ENCODE measurements around the gene EMILIN1.
"Not testable (repeated sequence)": the region's sequence is repeated elsewhere in the genome, so short reads cannot be mapped to it uniquely, and the experiment has no call there.

Gene EMILIN1

DNA sequence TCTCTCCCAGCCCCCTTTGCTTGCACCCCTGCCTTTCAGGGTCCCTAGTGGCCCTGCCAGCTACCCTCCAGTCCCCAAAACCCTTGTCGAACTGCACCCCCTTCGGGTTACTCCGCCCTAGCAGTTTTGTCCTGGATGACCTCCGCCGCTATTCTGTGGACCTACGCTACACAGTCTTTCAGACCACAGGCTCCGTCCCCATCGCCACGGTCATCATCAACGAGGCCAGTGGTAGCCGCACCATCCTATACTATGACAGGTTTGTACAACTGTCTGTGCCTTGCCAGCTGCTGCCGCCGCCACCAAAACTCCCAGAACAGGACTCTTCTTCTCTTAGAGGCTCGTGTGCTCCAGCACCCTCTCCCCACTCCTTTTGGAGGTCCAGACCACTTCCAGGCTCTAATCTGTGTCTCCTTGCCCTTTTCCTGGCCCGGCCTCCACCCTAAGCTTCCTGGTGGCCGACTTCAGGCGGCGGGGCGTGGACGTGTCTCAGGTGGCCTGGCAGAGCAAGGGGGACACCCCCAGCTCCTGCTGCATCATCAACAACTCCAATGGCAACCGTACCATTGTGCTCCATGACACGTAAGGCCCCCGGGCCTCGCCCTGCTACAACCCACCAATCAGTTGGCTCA is 16.1 kb downstream of the EMILIN1 start:
- DNase-seq (ENCODE audit: low read depth): no peak

DNA sequence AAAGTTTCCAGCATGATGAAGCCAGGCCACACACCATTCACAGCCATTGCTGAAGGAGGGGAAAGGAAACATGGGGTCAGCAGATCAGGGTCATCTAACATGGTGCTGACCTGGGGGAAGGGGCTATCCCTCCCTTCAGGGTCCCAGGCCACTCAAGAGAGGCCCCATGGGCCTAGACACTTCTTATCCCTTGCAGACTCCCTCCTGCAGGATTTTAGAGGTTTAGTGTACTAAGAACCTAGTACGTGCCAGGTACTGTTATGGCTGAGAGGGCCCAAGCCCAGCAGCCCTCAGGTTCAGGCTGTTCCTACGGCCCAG is 17.0 kb downstream of the EMILIN1 start:
- no peak for DNase-seq (ENCODE audit: low read depth)

DNA sequence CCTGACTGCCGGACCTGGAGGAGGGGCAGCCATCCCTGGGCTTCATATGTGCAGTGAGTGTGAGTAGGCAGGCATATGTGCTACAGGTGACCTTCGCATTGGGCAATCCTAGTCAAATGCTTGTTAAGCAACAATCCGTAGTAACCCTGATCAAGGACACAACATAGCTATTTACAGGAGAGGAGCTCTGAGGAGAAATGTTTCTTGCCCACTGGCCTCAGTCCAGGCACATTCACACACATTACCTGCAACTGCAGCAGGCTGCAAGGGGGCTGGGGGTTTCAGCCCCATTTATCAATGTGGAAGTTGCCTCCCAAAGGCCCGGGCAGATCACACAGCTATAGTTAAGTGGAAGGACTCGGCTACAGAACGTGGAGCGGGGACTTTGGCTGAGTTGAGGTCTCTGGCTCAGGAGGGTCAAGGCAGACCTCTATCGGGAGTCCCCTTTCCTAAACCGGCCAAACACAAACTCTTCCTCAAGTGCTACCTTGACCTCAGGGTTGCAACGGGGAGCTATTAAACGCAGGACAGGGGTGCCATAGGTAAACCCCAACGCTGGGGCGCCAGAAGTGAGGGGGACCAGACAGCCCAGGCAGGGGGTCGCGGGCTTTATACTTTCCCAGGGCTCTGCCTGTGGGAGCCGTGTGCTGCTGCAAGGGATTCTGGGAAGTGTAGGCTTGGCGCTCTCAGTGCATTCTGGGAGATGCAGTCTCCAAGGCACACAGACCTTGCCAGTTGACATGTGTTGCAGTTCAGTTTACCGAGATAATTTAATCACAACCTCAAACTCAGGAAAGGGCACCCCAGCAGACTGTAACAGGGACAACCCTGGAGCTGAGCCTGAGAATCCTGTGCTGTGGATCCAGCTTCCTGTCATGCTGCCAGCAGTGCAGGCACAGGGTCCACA is 17.6 kb downstream of the EMILIN1 start:
- peak; percentile 24 for DNase-seq (ENCODE audit: low read depth)

DNA sequence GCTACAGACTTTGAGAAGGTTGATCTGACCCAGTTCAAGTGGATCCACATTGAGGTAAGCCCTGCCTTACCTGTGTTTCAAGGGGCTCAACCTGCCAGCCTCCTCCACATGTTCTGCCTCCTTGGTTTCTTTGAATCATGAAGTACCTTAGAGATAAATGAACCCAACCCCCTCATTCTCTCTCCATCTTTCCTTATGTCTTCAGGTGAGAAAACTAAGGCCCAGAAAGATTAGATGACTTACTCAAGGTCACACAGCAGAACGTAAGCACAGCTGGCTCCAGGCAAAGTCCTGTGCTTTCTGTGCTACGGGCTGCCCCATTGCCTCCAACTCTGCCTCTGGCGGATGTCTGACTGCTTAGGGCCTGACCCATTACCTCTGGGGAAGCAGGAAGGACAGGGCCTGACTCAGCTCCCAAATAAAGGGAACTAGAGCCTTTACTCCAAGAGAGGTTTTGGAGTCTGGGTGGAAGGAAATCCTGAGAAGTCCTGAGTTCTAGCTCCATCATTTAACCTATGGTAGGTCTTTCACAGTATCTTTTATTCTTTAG is 18.4 kb downstream of the EMILIN1 start:
- no peak for DNase-seq (ENCODE audit: low read depth)

- DNase-seq (ENCODE audit: low read depth): no peak
These were observed 18.9 kb downstream of the EMILIN1 start for GRCh38 chr2:27097341-27097740.

GRCh38 chr2:27099334-27099955 is 21.0 kb downstream of the EMILIN1 start:
- DNase-seq (ENCODE audit: low read depth): no peak

- DNase-seq (ENCODE audit: low read depth): no peak
These were observed 21.6 kb downstream of the EMILIN1 start for GRCh38 chr2:27100036-27100435.

GRCh38 chr2:27102329-27102728 is 23.9 kb downstream of the EMILIN1 start:
- no peak for DNase-seq (ENCODE audit: low read depth)

DNA sequence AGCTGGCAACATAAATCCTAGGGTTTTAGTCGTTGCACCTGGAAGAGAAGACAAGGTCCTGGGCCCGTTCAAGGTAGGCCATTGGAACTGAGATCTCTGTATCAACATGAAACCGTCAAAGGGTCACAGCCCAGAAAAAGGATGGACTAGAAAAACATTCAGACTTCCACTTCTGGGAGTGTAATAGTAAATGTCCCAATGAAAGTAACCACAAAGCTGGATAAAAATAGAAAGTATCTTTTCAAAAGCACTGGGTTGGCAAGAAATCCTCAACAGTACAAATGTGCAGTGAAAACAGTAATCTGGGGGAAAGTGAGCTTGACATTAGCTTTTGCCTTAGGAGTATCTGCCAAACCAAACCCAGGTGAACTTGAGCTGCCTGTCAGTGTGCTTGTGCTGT is 27.6 kb downstream of the EMILIN1 start:
- no peak for DNase-seq (ENCODE audit: low read depth)

GRCh38 chr2:27108221-27108620 is 29.8 kb downstream of the EMILIN1 start:
- no peak for DNase-seq (ENCODE audit: low read depth)

GRCh38 chr2:27109083-27109482 is 30.7 kb downstream of the EMILIN1 start:
- no peak for DNase-seq (ENCODE audit: low read depth)

DNA sequence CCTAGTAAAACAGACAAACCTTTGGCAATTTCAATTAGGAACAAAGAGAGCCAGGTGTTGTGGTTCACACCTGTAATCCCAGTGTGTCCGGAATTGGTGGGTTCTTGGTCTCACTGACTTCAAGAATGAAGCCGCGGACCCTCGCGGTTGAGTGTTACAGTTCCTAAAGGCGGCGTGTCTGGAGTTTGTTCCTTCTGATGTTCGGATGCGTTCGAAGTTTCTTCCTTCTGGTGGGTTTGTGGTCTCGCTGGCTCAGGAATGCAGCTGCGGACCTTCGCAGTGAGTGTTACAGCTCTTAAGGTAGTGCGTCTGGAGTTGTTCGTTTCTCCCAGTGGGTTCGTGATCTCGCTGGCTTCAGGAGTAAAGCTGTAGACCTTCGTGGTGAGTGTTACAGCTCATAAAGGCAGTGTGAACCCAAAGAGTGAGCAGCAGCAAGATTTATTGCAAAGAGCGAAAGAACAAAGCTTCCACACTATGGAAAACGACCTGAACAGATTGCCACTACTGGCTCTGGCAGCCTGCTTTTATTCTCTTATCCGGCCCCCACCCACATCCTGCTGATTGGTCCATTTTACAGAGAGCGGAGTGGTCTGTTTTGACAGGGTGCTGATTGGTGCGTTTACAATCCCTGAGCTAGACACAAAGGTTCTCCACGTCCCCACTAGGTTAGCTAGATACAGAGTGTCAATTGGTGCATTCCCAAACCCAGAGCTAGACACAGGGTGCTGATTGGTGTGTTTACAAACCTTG is 32.4 kb downstream of the EMILIN1 start:
- not testable (repeated sequence) for DNase-seq (ENCODE audit: low read depth)

GRCh38 chr2:27111392-27112078 is 33.1 kb downstream of the EMILIN1 start:
- DNase-seq (ENCODE audit: low read depth): not testable (repeated sequence)

DNA sequence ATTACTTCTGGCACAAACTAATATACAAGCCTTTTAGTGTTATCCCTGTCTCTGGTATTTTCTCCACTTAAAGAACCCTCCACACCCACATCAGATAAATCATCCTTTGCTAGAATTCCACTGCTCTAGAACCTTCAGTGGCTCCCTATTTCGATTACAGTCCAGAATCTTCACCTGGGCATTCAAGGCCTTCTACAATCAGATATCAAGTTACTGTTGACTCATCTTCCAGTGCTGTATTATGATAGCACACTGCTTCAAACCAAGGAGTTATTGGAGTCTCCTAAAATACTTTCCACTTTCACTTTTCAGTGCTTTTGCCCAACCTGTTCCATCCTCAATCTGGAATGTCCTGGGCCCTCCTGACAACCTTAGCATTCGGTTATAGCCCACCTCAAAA is 37.1 kb downstream of the EMILIN1 start:
- DNase-seq (ENCODE audit: low read depth): no peak

DNA sequence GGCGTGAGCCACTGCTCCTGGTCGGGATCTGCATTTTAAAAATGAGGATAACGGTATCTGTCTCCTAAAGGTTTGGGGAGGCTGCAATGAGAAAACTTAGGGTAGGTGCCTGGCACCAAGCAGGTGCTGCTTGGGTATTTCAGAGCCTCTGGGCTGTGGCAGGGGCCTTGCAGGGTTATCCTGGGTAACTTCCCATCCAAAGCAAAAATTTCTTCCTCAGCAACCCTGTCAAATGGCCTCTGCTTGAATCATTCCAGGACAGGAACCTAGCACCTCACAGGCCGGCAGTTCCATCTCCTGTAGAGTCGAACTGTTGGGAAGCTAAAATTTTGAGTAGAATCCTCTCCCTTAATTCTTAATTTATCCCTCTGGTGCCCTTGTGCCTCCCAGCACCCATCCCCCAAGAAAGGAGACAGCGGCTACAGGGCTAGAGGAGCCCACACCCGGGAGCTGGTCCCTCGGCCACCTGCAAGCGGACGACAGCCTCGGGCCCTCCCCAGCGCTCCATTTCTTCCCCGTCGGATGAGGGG is 39.6 kb downstream of the EMILIN1 start:
- no peak for DNase-seq (ENCODE audit: low read depth)

- DNase-seq (ENCODE audit: low read depth): peak; percentile 12
These were observed 40.3 kb downstream of the EMILIN1 start, which contains the start of gene CGREF1 for GRCh38 chr2:27118525-27119329. Gene CGREF1, minus strand, starts transcription at chr2:27119128. Its CDS starts 14,762 bp downstream, at chr2:27104366.

GRCh38 chr2:27119330-27119670 is 40.9 kb downstream of the EMILIN1 start:
- not testable (repeated sequence) for DNase-seq (ENCODE audit: low read depth)

- DNase-seq (ENCODE audit: low read depth): no peak
These were observed 43.5 kb downstream of the EMILIN1 start for GRCh38 chr2:27121906-27122305.

- DNase-seq (ENCODE audit: low read depth): no peak
These were observed 44.4 kb downstream of the EMILIN1 start for GRCh38 chr2:27122791-27123190.

All from activated T-cell treated with anti-CD3 and anti-CD28 coated beads for 48 hours (primary cell).